Astrocyte (in vitro differentiated cells and primary cell): ENCODE data around the gene ZNF222. TPM values are rescaled to one million over a fixed set of nuclear protein-coding genes. Genes with fewer than 3 reads are reported as not detected.
A peak's percentile ranks its signal among the peaks of the same experiment; 100 is the strongest.

Source experiments
- DNase-seq: peaks from one replicate; pipeline ENCODE4 v3.0.0-alpha.2; 2010; ENCODE audit warnings: low read depth
- FAIRE-seq: peaks from 2 replicates; lab custom pipeline; 2011; peaks lifted over from hg19 to GRCh38; lab: Jason Lieb, UNC
- H2AFZ ChIP-seq: 2 replicates; pipeline ENCODE4 v1.6.0; 2012; ENCODE audit warnings: low read depth, low read length, inconsistent platforms
- H3K27ac ChIP-seq: 2 replicates; pipeline ENCODE4 v1.5.1; 2011; ENCODE audit warnings: low read depth, low read length, inconsistent platforms
- H3K27me3 ChIP-seq: 2 replicates; pipeline ENCODE4 v1.6.0; 2011; ENCODE audit warnings: low read length, inconsistent platforms; ENCODE audit not compliant: insufficient read depth
- H3K36me3 ChIP-seq: 2 replicates; pipeline ENCODE4 v1.5.1; 2011; ENCODE audit warnings: low read length, inconsistent platforms; ENCODE audit not compliant: insufficient read depth
- H3K4me1 ChIP-seq: 2 replicates; pipeline ENCODE4 v1.5.1; 2011; ENCODE audit warnings: low read length, inconsistent platforms; ENCODE audit not compliant: insufficient read depth
- H3K4me2 ChIP-seq: 2 replicates; pipeline ENCODE4 v1.6.0; 2012; ENCODE audit warnings: low read length, inconsistent platforms
- H3K4me3 ChIP-seq: 2 replicates; pipeline ENCODE4 v1.5.1; 2011; ENCODE audit warnings: low read depth, mild to moderate bottlenecking, low read length, inconsistent platforms; ENCODE audit not compliant: insufficient read depth
- H3K79me2 ChIP-seq: 2 replicates; pipeline ENCODE4 v1.6.0; 2012; ENCODE audit warnings: mild to moderate bottlenecking, low read length, inconsistent platforms; ENCODE audit not compliant: insufficient read depth
- H3K9ac ChIP-seq: 2 replicates; pipeline ENCODE4 v1.6.0; 2012; ENCODE audit warnings: mild to moderate bottlenecking, low read length, inconsistent platforms
- H3K9me3 ChIP-seq: 2 replicates; pipeline ENCODE4 v1.5.1; 2012; ENCODE audit warnings: low read depth, mild to moderate bottlenecking, low read length, inconsistent platforms; ENCODE audit not compliant: insufficient read depth
- H4K20me1 ChIP-seq: 2 replicates; pipeline ENCODE4 v1.6.0; 2012; ENCODE audit warnings: low read length, inconsistent platforms; ENCODE audit not compliant: insufficient read depth
- H3K27ac Mint-ChIP-seq: one replicate; pipeline ENCODE4 v1.8.0; 2021; ENCODE audit warnings: mild to moderate bottlenecking, mixed read lengths; ENCODE audit not compliant: unreplicated experiment
- H3K27me3 Mint-ChIP-seq: one replicate; pipeline ENCODE4 v1.8.0; 2021; ENCODE audit warnings: low read depth, mixed read lengths; ENCODE audit not compliant: unreplicated experiment
- H3K36me3 Mint-ChIP-seq: one replicate; pipeline ENCODE4 v1.8.0; 2021; ENCODE audit warnings: low read depth, mixed read lengths; ENCODE audit not compliant: unreplicated experiment
- H3K4me1 Mint-ChIP-seq: one replicate; pipeline ENCODE4 v1.8.0; 2021; ENCODE audit warnings: low read depth, mixed read lengths; ENCODE audit not compliant: unreplicated experiment
- H3K4me3 Mint-ChIP-seq: one replicate; pipeline ENCODE4 v1.8.0; 2021; ENCODE audit warnings: mild to moderate bottlenecking, moderate library complexity, mixed read lengths; ENCODE audit not compliant: unreplicated experiment
- H3K9me3 Mint-ChIP-seq: one replicate; pipeline ENCODE4 v1.8.0; 2021; ENCODE audit warnings: mild to moderate bottlenecking, mixed read lengths; ENCODE audit not compliant: unreplicated experiment
- CTCF ChIP-seq: IDR thresholded peaks from 2 replicates; pipeline ENCODE4 v1.5.1; 2011; ENCODE audit warnings: low read depth, mild to moderate bottlenecking, inconsistent platforms, low read length, moderate library complexity; ENCODE audit not compliant: insufficient read depth
- EZH2 ChIP-seq: IDR thresholded peaks from 2 replicates; pipeline ENCODE4 v1.6.1; 2012; ENCODE audit warnings: mild to moderate bottlenecking, low read length, inconsistent platforms; ENCODE audit not compliant: insufficient read depth
- total RNA-seq: library from RNA; stranded (reverse); gene quantifications from 2 replicates; pipeline ENCODE4 v1.2.1, GENCODE V29; 2021

ZNF222 gene
- total RNA-seq, 1 donor from 2014 or later, result 5.5 TPM

GRCh38 chr19:44019498-44019897 is 5.7 kb upstream of the ZNF222 start:
- Histone ChIP-seq H4K20me1 (no peaks in the 10 kb centered on the region), H3K79me2 (no peaks in the 10 kb centered on the region), H3K36me3 (no peaks in the 10 kb centered on the region), H3K9ac (no peak overlapping the region), H3K4me2 (no peak overlapping the region), H3K27ac (no peak overlapping the region), H3K4me3 (no peak overlapping the region), H3K4me1 (no peaks in the 10 kb centered on the region), H3K9me3 (no peaks in the 10 kb centered on the region), H3K27me3 (peaks cover 2% of the 10 kb centered on the region), H2AFZ (no peak overlapping the region)
- Mint-ChIP-seq H3K27me3 (peaks cover 22% of the 10 kb centered on the region), H3K36me3 (no peaks in the 10 kb centered on the region), H3K4me3 (no peak overlapping the region), H3K4me1 (no peaks in the 10 kb centered on the region), H3K27ac (no peak overlapping the region), H3K9me3 (peaks cover 10% of the 10 kb centered on the region)
- FAIRE-seq (no peak), DNase-seq (no peak)
- TF ChIP-seq EZH2, result no peak
- no peak for TF ChIP-seq CTCF

DNA sequence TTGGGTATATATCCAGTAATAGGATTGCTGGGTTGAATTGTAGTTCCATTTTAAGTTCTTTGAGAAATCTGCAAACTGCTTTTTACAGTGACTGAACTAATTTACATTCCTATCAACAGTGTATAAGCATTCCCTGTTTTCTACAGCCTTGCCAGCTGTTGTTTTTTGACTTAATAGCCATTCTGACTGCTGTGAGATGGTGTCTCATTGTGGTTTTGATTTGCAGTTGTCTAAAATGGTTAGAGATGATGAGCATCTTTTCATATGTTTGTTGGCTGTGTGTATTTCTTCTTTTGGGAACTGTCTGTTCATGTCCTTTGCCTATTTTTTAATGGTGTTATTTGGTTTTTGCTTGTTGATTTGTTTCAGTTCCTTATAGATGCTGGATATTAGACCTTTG is 4.0 kb upstream of the ZNF222 start:
- H3K27ac Mint-ChIP-seq, result no peak overlapping the region
- H2AFZ ChIP-seq, result no peak overlapping the region
- H3K9me3 ChIP-seq, result no peaks in the 10 kb centered on the region
- H3K4me3 ChIP-seq, result no peak overlapping the region
- H3K27ac ChIP-seq, result no peak overlapping the region
- no peaks in the 10 kb centered on the region for H3K36me3 ChIP-seq
- peaks cover 4% of the 10 kb centered on the region for H3K4me1 ChIP-seq
- H3K9me3 Mint-ChIP-seq, result peaks cover 5% of the 10 kb centered on the region
- FAIRE-seq, result no peak
- TF ChIP-seq CTCF (no peak), EZH2 (no peak)
- H4K20me1 ChIP-seq, result no peaks in the 10 kb centered on the region
- H3K4me3 Mint-ChIP-seq, result no peak overlapping the region
- peaks cover 3% of the 10 kb centered on the region for H3K4me1 Mint-ChIP-seq
- DNase-seq, result no peak
- peaks cover 2% of the 10 kb centered on the region for H3K36me3 Mint-ChIP-seq
- H3K79me2 ChIP-seq, result peaks cover 9% of the 10 kb centered on the region
- H3K9ac ChIP-seq, result no peak overlapping the region
- peaks cover 2% of the 10 kb centered on the region for H3K27me3 ChIP-seq
- H3K27me3 Mint-ChIP-seq, result peaks cover 22% of the 10 kb centered on the region
- H3K4me2 ChIP-seq, result no peak overlapping the region

- peaks cover 3% of the 10 kb centered on the region for H3K9me3 ChIP-seq
- Mint-ChIP-seq H3K4me3 (peak overlapping the region; percentile 99), H3K9me3 (peaks cover 8% of the 10 kb centered on the region), H3K27me3 (peaks cover 16% of the 10 kb centered on the region), H3K4me1 (peaks cover 3% of the 10 kb centered on the region), H3K36me3 (peaks cover 23% of the 10 kb centered on the region), H3K27ac (peak overlapping the region; percentile 94)
- peak overlapping the region; percentile 86 for H3K4me2 ChIP-seq
- H3K9ac ChIP-seq, result peak overlapping the region; percentile 84
- H2AFZ ChIP-seq, result peak overlapping the region; percentile 92
- H4K20me1 ChIP-seq, result no peaks in the 10 kb centered on the region
- peak overlapping the region; percentile 54 for H3K27ac ChIP-seq
- H3K4me1 ChIP-seq, result peaks cover 4% of the 10 kb centered on the region
- DNase-seq, result no peak
- peak overlapping the region; percentile 86 for H3K4me3 ChIP-seq
- peaks cover 27% of the 10 kb centered on the region for H3K36me3 ChIP-seq
- peaks cover 2% of the 10 kb centered on the region for H3K27me3 ChIP-seq
- FAIRE-seq, result peak; percentile 95
- TF ChIP-seq CTCF (no peak), EZH2 (no peak)
- H3K79me2 ChIP-seq, result peaks cover 9% of the 10 kb centered on the region
Measured at GRCh38 chr19:44024900-44025216, 321 bp upstream of the ZNF222 start.
